Medulla oblongata (tissue), 1 donor: ENCODE data around the gene SASS6.
A peak's percentile ranks its signal among the peaks of the same experiment; 100 is the strongest.
"Not testable (repeated sequence)": the region's sequence is repeated elsewhere in the genome, so short reads cannot be mapped to it uniquely, and the experiment has no call there.

ENCODE experiments used
- DNase-seq: peaks from one replicate; pipeline ENCODE4 v3.0.0-alpha.2; 2015; ENCODE audit errors: extremely low spot score

SASS6 gene

GRCh38 chr1:100050139-100050538 is 82.6 kb downstream of the SASS6 start:
- DNase-seq: no peak

- DNase-seq: not testable (repeated sequence)
These were observed 85.5 kb downstream of the SASS6 start for GRCh38 chr1:100047235-100047708.

GRCh38 chr1:100045206-100045605 is 87.5 kb downstream of the SASS6 start:
- no peak for DNase-seq

- peak; percentile 13 for DNase-seq
These were observed 93.1 kb downstream of the SASS6 start for GRCh38 chr1:100039591-100039990.

GRCh38 chr1:100038660-100039287 is 94.0 kb downstream of the SASS6 start:
- peak; percentile 62 for DNase-seq

- peak; percentile 92 for DNase-seq
These were observed 94.6 kb downstream of the SASS6 start for GRCh38 chr1:100037927-100038659.

- DNase-seq: no peak
These were observed 95.1 kb downstream of the SASS6 start for GRCh38 chr1:100037656-100037926.

- DNase-seq: peak; percentile 21
These were observed 95.7 kb downstream of the SASS6 start for GRCh38 chr1:100036718-100037655.

GRCh38 chr1:100035214-100035613 is 97.5 kb downstream of the SASS6 start:
- peak; percentile 75 for DNase-seq

GRCh38 chr1:100034470-100034869 is 98.3 kb downstream of the SASS6 start:
- peak; percentile 59 for DNase-seq
